ENCODE measurements around the gene IQCK.

Gene IQCK

DNA sequence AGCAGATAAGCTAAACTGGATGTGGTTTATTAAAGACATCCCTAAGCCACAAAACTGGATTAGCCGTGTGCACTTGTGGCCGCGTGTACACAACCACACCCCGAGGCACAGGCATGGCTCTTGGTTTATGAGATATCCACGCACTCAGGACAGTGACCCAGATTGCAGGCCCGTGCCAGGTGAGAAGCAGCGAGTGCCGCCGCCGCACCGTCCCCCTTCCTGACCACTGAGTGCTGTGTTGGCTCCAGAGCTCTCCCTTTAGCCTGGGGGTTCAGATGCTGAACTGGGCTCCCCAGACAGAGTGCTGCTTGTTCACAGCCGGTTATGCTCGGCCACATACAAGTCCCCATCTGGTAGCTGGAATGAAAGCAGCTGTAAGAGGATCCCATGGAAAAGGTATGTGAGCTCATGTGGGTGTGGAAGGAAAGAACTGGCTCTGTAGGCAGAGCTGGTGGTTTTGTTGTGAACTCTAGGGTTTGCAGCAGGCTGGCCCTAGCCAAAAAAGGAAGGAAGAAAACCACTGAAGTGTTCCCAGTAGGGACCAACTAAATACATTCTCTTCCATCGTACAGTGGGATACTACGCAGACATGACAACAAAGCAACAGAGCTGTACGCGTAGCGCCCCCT, 29.6 kb upstream of the IQCK start:
- Histone ChIP-seq H3K9me3 (ENCODE audit: control insufficient read depth, insufficient read depth, low read length) (no peaks in the 10 kb centered on the region), H3K36me3 (ENCODE audit: control insufficient read depth, low read length) (no peaks in the 10 kb centered on the region; the same call in 1 of the 2 replicates), H3K79me2 (ENCODE audit: control insufficient read depth, low read length) (no peaks in the 10 kb centered on the region), H3K9me2 (replicated peaks; ENCODE audit: control insufficient read depth, low read length) (no peaks in the 10 kb centered on the region), H3K4me1 (ENCODE audit: control insufficient read depth, low read length) (no peaks in the 10 kb centered on the region), H3K27me3 (ENCODE audit: control insufficient read depth, low read length) (no peaks in the 10 kb centered on the region), H4K20me1 (ENCODE audit: control insufficient read depth, insufficient read depth, low read depth, low read length) (no peaks in the 10 kb centered on the region), H3K4me3 (ENCODE audit: low read length) (no peak overlapping the region), H3K4me2 (ENCODE audit: low read length) (no peak overlapping the region), H3K27ac (ENCODE audit: low read depth, low read length) (no peak overlapping the region), H3F3A (ENCODE audit: control insufficient read depth, insufficient read depth) (no peaks in the 10 kb centered on the region)
- no peak for TF ChIP-seq EZH2phosphoT487 (IDR thresholded peaks at IDR 0.05; ENCODE audit: borderline replicate concordance, low read length)
- TF ChIP-seq, protein P1, sequence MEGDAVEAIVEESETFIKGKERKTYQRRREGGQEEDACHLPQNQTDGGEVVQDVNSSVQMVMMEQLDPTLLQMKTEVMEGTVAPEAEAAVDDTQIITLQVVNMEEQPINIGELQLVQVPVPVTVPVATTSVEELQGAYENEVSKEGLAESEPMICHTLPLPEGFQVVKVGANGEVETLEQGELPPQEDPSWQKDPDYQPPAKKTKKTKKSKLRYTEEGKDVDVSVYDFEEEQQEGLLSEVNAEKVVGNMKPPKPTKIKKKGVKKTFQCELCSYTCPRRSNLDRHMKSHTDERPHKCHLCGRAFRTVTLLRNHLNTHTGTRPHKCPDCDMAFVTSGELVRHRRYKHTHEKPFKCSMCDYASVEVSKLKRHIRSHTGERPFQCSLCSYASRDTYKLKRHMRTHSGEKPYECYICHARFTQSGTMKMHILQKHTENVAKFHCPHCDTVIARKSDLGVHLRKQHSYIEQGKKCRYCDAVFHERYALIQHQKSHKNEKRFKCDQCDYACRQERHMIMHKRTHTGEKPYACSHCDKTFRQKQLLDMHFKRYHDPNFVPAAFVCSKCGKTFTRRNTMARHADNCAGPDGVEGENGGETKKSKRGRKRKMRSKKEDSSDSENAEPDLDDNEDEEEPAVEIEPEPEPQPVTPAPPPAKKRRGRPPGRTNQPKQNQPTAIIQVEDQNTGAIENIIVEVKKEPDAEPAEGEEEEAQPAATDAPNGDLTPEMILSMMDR (IDR thresholded peaks at IDR 0.05; ENCODE audit: low read depth, low read length, poor library complexity, severe bottlenecking) = no peak

- Histone ChIP-seq H3K4me1 (ENCODE audit: control insufficient read depth, low read length) (no peaks in the 10 kb centered on the region), H3K4me2 (ENCODE audit: low read length) (no peak overlapping the region), H3F3A (ENCODE audit: control insufficient read depth, insufficient read depth) (no peaks in the 10 kb centered on the region), H3K9me2 (replicated peaks; ENCODE audit: control insufficient read depth, low read length) (no peaks in the 10 kb centered on the region), H3K27ac (ENCODE audit: low read depth, low read length) (no peak overlapping the region), H3K4me3 (ENCODE audit: low read length) (no peak overlapping the region), H3K36me3 (ENCODE audit: control insufficient read depth, low read length) (no peaks in the 10 kb centered on the region), H3K27me3 (ENCODE audit: control insufficient read depth, low read length) (no peaks in the 10 kb centered on the region), H3K79me2 (ENCODE audit: control insufficient read depth, low read length) (no peaks in the 10 kb centered on the region), H3K9me3 (ENCODE audit: control insufficient read depth, insufficient read depth, low read length) (no peaks in the 10 kb centered on the region), H4K20me1 (ENCODE audit: control insufficient read depth, insufficient read depth, low read depth, low read length) (no peaks in the 10 kb centered on the region)
- no peak for TF ChIP-seq EZH2phosphoT487 (IDR thresholded peaks at IDR 0.05; ENCODE audit: borderline replicate concordance, low read length)
- TF ChIP-seq, protein P1 (IDR thresholded peaks at IDR 0.05; ENCODE audit: low read depth, low read length, poor library complexity, severe bottlenecking) = no peak
Observed at GRCh38 chr16:19689342-19689741, 28.7 kb upstream of the IQCK start.

DNA sequence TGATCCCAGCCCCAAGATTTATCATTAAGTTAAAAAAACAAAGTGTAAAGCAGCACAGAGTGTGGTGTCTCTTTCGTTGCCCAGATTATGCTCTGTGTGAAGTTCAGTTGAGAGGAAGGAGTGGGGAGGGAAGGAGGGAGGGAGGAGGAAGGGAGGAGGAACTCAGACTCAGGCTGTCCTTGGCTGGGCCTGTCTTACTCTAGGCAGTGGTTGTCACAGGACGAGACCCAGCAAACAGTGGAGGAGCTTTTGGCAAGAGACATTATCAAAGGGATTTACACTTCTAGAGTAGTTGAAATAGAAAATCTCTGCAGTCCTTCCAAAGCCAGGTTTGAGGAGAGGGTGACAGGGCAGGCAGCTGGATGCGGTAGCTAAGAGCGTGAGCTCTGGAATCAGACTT, 27.9 kb upstream of the IQCK start:
- no peaks in the 10 kb centered on the region for H3K36me3 ChIP-seq (ENCODE audit: control insufficient read depth, low read length)
- no peak overlapping the region for H3K4me2 ChIP-seq (ENCODE audit: low read length)

More for the DNA sequence above, 27.9 kb upstream of the IQCK start:
- H3K4me3 ChIP-seq (ENCODE audit: low read length) = no peak overlapping the region
- no peaks in the 10 kb centered on the region for H4K20me1 ChIP-seq (ENCODE audit: control insufficient read depth, insufficient read depth, low read depth, low read length)
- no peaks in the 10 kb centered on the region for H3K9me2 ChIP-seq (replicated peaks; ENCODE audit: control insufficient read depth, low read length)
- H3K4me1 ChIP-seq (ENCODE audit: control insufficient read depth, low read length) = no peaks in the 10 kb centered on the region
- no peaks in the 10 kb centered on the region for H3K79me2 ChIP-seq (ENCODE audit: control insufficient read depth, low read length)
- no peaks in the 10 kb centered on the region for H3F3A ChIP-seq (ENCODE audit: control insufficient read depth, insufficient read depth)
- no peak overlapping the region for H3K27ac ChIP-seq (ENCODE audit: low read depth, low read length)
- H3K9me3 ChIP-seq (ENCODE audit: control insufficient read depth, insufficient read depth, low read length) = no peaks in the 10 kb centered on the region
- H3K27me3 ChIP-seq (ENCODE audit: control insufficient read depth, low read length) = no peaks in the 10 kb centered on the region
- TF ChIP-seq, protein P1 (IDR thresholded peaks at IDR 0.05; ENCODE audit: low read depth, low read length, poor library complexity, severe bottlenecking) = no peak
- no peak for TF ChIP-seq EZH2phosphoT487 (IDR thresholded peaks at IDR 0.05; ENCODE audit: borderline replicate concordance, low read length)

All from DOHH2 (cell line).